H9 (cell line): ENCODE measurements around the gene DMRT3. TPM values are rescaled to one million over a fixed set of nuclear protein-coding genes. Genes with fewer than 3 reads are reported as not detected.

Experiments used
- DNase-seq: peaks from one replicate; pipeline ENCODE4 v3.0.0-alpha.2; 2017
- H2AFZ ChIP-seq: one replicate; pipeline ENCODE4 v1.6.1; 2013; ENCODE audit warnings: mild to moderate bottlenecking, low read length, control low read depth, moderate library complexity
- H2AK5ac ChIP-seq: 2 replicates; pipeline ENCODE4 v1.6.1; 2013; ENCODE audit warnings: low read length, control low read depth, mixed read lengths; ENCODE audit not compliant: insufficient read length
- H2BK120ac ChIP-seq: one replicate; pipeline ENCODE4 v1.6.1; 2013; ENCODE audit warnings: low read depth, mild to moderate bottlenecking, low read length, control low read depth, inconsistent platforms; ENCODE audit not compliant: poor library complexity, severe bottlenecking
- H2BK12ac ChIP-seq: 2 replicates; pipeline ENCODE4 v1.6.1; 2013; ENCODE audit warnings: low read length, control low read depth, mixed read lengths, low read depth; ENCODE audit not compliant: insufficient read length
- H2BK15ac ChIP-seq: 2 replicates; pipeline ENCODE4 v1.6.1; 2013; ENCODE audit warnings: low read depth, low read length, control low read depth
- H2BK20ac ChIP-seq: one replicate; pipeline ENCODE4 v1.6.1; 2013; ENCODE audit warnings: low read depth, mild to moderate bottlenecking, low read length, control low read depth, inconsistent platforms; ENCODE audit not compliant: poor library complexity, severe bottlenecking
- H2BK5ac ChIP-seq: 2 replicates; pipeline ENCODE4 v1.6.1; 2013; ENCODE audit warnings: low read length, control low read depth, mixed read lengths; ENCODE audit not compliant: insufficient read length
- H3K14ac ChIP-seq: 2 replicates; pipeline ENCODE4 v1.6.1; 2013; ENCODE audit warnings: low read length, control low read depth; ENCODE audit not compliant: insufficient read depth
- H3K18ac ChIP-seq: 2 replicates; pipeline ENCODE4 v1.6.1; 2013; ENCODE audit warnings: low read depth, mild to moderate bottlenecking, mixed read lengths, low read length, control low read depth; ENCODE audit not compliant: insufficient read length
- H3K23ac ChIP-seq: 2 replicates; pipeline ENCODE4 v1.6.1; 2013; ENCODE audit warnings: low read length, control low read depth, mixed read lengths, low read depth; ENCODE audit not compliant: insufficient read length
- H3K23me2 ChIP-seq: 2 replicates; pipeline ENCODE4 v1.6.1; 2013; ENCODE audit warnings: low read depth, mild to moderate bottlenecking, mixed read lengths, low read length, control low read depth; ENCODE audit not compliant: insufficient read length, poor library complexity, severe bottlenecking
- H3K27ac ChIP-seq: 2 replicates; pipeline ENCODE4 v1.5.1; 2013; ENCODE audit warnings: low read length, control low read depth, mixed read lengths, low read depth; ENCODE audit not compliant: insufficient read length
- H3K27me3 ChIP-seq: 2 replicates; pipeline ENCODE4 v1.6.1; 2013; ENCODE audit warnings: low read length, control low read depth, inconsistent platforms; ENCODE audit not compliant: insufficient read depth
- H3K4ac ChIP-seq: 2 replicates; pipeline ENCODE4 v1.6.1; 2013; ENCODE audit warnings: low read depth, mild to moderate bottlenecking, control low read depth, inconsistent platforms, low read length, moderate library complexity
- H3K4me1 ChIP-seq: 2 replicates; pipeline ENCODE4 v1.6.1; 2013; ENCODE audit warnings: low read length, control low read depth, inconsistent platforms; ENCODE audit not compliant: insufficient read depth
- H3K4me2 ChIP-seq: 2 replicates; pipeline ENCODE4 v1.6.1; 2013; ENCODE audit warnings: low read length, control low read depth, mixed read lengths; ENCODE audit not compliant: insufficient read length, insufficient read depth
- H3K56ac ChIP-seq: 2 replicates; pipeline ENCODE4 v1.6.1; 2013; ENCODE audit warnings: low read depth, mild to moderate bottlenecking, mixed read lengths, low read length, control low read depth; ENCODE audit not compliant: insufficient read length
- H3K79me1 ChIP-seq: 2 replicates; pipeline ENCODE4 v1.6.1; 2013; ENCODE audit warnings: low read depth, mild to moderate bottlenecking, moderate library complexity, low read length, control low read depth, inconsistent platforms; ENCODE audit not compliant: insufficient read depth, poor library complexity, severe bottlenecking
- H3K79me2 ChIP-seq: 2 replicates; pipeline ENCODE4 v1.6.1; 2013; ENCODE audit warnings: low read length, control low read depth, inconsistent platforms; ENCODE audit not compliant: insufficient read depth
- H3K9ac ChIP-seq: 2 replicates; pipeline ENCODE4 v1.6.1; 2013; ENCODE audit warnings: low read length, control low read depth, mixed read lengths; ENCODE audit not compliant: insufficient read length; ENCODE audit errors: extremely low read depth
- H3K9me3 ChIP-seq: one replicate; pipeline ENCODE4 v1.6.1; 2013; ENCODE audit warnings: low read depth, low read length, inconsistent platforms; ENCODE audit not compliant: control insufficient read depth
- H3T11ph ChIP-seq: one replicate; pipeline ENCODE4 v1.6.1; 2013; ENCODE audit warnings: mild to moderate bottlenecking, low read length, control low read depth, inconsistent platforms
- H4K20me1 ChIP-seq: one replicate; pipeline ENCODE4 v1.6.1; 2013; ENCODE audit not compliant: control insufficient read depth, insufficient read length, insufficient read depth
- H4K5ac ChIP-seq: 2 replicates; pipeline ENCODE4 v1.6.1; 2013; ENCODE audit warnings: low read depth, mild to moderate bottlenecking, mixed read lengths, low read length, control low read depth; ENCODE audit not compliant: insufficient read length
- H4K8ac ChIP-seq: replicated peaks from 2 replicates; pipeline ENCODE4 v1.6.1; 2013; ENCODE audit warnings: low read length, control low read depth, mixed read lengths, low read depth; ENCODE audit not compliant: insufficient read length
- H4K91ac ChIP-seq: 2 replicates; pipeline ENCODE4 v1.6.1; 2013; ENCODE audit warnings: low read depth, mild to moderate bottlenecking, moderate library complexity, mixed read lengths, low read length, control low read depth; ENCODE audit not compliant: insufficient read length
- H3K27ac Mint-ChIP-seq, 3 experiments: 2 replicates in 2 of 3; 3 replicates in 1 of 3; pipeline ENCODE4 v1.8.0; 2020 to 2021; ENCODE audit warnings: mixed read lengths in 3 of 3, mild to moderate bottlenecking in 1 of 3, moderate library complexity in 1 of 3
- H3K27me3 Mint-ChIP-seq: 2 replicates; pipeline ENCODE4 v1.8.0; 2021; ENCODE audit warnings: low read depth, mild to moderate bottlenecking, moderate library complexity, mixed read lengths
- H3K36me3 Mint-ChIP-seq, 3 experiments: 2 replicates in 2 of 3; 3 replicates in 1 of 3; pipeline ENCODE4 v1.8.0; 2020 to 2021; ENCODE audit warnings: low read depth in 3 of 3, mixed read lengths in 3 of 3; ENCODE audit not compliant: insufficient read depth in 1 of 3
- H3K4me1 Mint-ChIP-seq, 2 experiments: 2 replicates each; pipeline ENCODE4 v1.8.0; 2020; ENCODE audit warnings: mixed read lengths in 2 of 2
- H3K4me3 Mint-ChIP-seq, 2 experiments: 2 replicates in 1 of 2; 3 replicates in 1 of 2; pipeline ENCODE4 v1.8.0; 2020 to 2021; ENCODE audit warnings: mild to moderate bottlenecking in 2 of 2, mixed read lengths in 2 of 2, moderate library complexity in 1 of 2
- H3K9me3 Mint-ChIP-seq, 2 experiments: 2 replicates in 1 of 2; 3 replicates in 1 of 2; pipeline ENCODE4 v1.8.0; 2020; ENCODE audit warnings: mild to moderate bottlenecking in 2 of 2, mixed read lengths in 2 of 2, moderate library complexity in 1 of 2
- CTCF ChIP-seq: fragments of 200-600 bp; sonication (generic); conservative IDR thresholded peaks from 3 replicates; pipeline ENCODE4 v1.8.0; 2021; ENCODE audit warnings: antibody characterized with exemption, mild to moderate bottlenecking
- WGBS: extraction: QIAGEN DNeasy Blood & Tissue Kit; methylation state at CpG from one replicate; pipeline ENCODE4 v1.1.7; 2013; ENCODE audit warnings: missing lambda C conversion rate, low lambda C conversion rate, mixed read lengths; ENCODE audit not compliant: insufficient read length; ENCODE audit errors: extremely low coverage; 5-methylcytosine and 5-hydroxymethylcytosine counted together
- total RNA-seq: library from RNA; stranded (reverse); gene quantifications from 2 replicates; pipeline ENCODE4 v1.2.1, GENCODE V29; 2021

The DMRT3 gene
- total RNA-seq, 1 experiment from 2014 or later, result not detected

GRCh38 chr9:966870-967269, 9.6 kb upstream of the DMRT3 start:
- H3K4me2 ChIP-seq, result no peak overlapping the region
- no peak overlapping the region for H3K4me3 Mint-ChIP-seq
- no peak overlapping the region for H3T11ph ChIP-seq
- H3K9me3 ChIP-seq, result no peaks in the 10 kb centered on the region
- no peaks in the 10 kb centered on the region; a peak in 3 of 5 replicates for H3K9me3 Mint-ChIP-seq
- H2BK20ac ChIP-seq, result no peak overlapping the region
- H2BK5ac ChIP-seq, result no peak overlapping the region
- H2AFZ ChIP-seq, result no peak overlapping the region
- no peak overlapping the region for H3K4ac ChIP-seq
- DNase-seq, result no peak
- H3K27ac Mint-ChIP-seq, result no peak overlapping the region
- no peak overlapping the region for H4K5ac ChIP-seq
- H4K8ac ChIP-seq, result no peak overlapping the region
- H4K20me1 ChIP-seq, result no peaks in the 10 kb centered on the region
- H3K27ac ChIP-seq, result no peak overlapping the region
- H3K4me1 Mint-ChIP-seq, result peaks cover 16 to 30% of the 10 kb centered on the region in 2 experiments
- no peak overlapping the region for H3K18ac ChIP-seq
- no peaks in the 10 kb centered on the region; a peak in 1 of 7 replicates for H3K36me3 Mint-ChIP-seq
- H2AK5ac ChIP-seq, result no peak overlapping the region
- no CpG with 5 or more reads among the region's 3 CpGs for WGBS
- H3K27me3 Mint-ChIP-seq, result peaks cover 98% of the 10 kb centered on the region
- H3K23me2 ChIP-seq, result peaks cover 14% of the 10 kb centered on the region
- H2BK12ac ChIP-seq, result no peak overlapping the region
- H2BK120ac ChIP-seq, result no peak overlapping the region
- peaks cover 2% of the 10 kb centered on the region; the same call in 1 of the 2 replicates for H3K4me1 ChIP-seq
- no peak overlapping the region for H3K14ac ChIP-seq
- H4K91ac ChIP-seq, result no peak overlapping the region
- TF ChIP-seq CTCF, result no peak
- no peak overlapping the region for H3K9ac ChIP-seq
- H3K56ac ChIP-seq, result no peak overlapping the region
- no peak overlapping the region for H3K23ac ChIP-seq
- H3K79me1 ChIP-seq, result no peaks in the 10 kb centered on the region
- H3K79me2 ChIP-seq, result no peaks in the 10 kb centered on the region
- no peak overlapping the region for H2BK15ac ChIP-seq
- peaks cover 38% of the 10 kb centered on the region; the same call in 1 of the 2 replicates for H3K27me3 ChIP-seq
